MG63 (cell line): ENCODE measurements around the gene ZNF709. TPM values are rescaled to one million over a fixed set of nuclear protein-coding genes. Genes with fewer than 3 reads are reported as not detected.

ENCODE experiments used
- total RNA-seq: library from RNA; depleted of rRNA; stranded (reverse); fragments of >200 nt; shearing (Covaris generic); gene quantifications from 2 replicates; pipeline ENCODE4 v1.2.3, GENCODE V29; 2014; ENCODE audit warnings: low replicate concordance; rRNA removed

Gene ZNF709
- total RNA-seq, 1 experiment from 2014 or later, result 1.9 TPM

Other genes starting within 250 kb of the ZNF709 start
- gene ZNF44, start 189.9 kb downstream of the ZNF709 start, total RNA-seq, result 7.7 and 10.2 TPM in 2 replicates
- gene ZNF563, start 151.2 kb downstream of the ZNF709 start, total RNA-seq, result 4.3 and 31.8 TPM in 2 replicates
- gene ZNF442, start 119.1 kb downstream of the ZNF709 start, total RNA-seq, result 4.5 and 4.8 TPM in 2 replicates
- gene ZNF799, start 83.5 kb downstream of the ZNF709 start, total RNA-seq, result 5.2 and 22.6 TPM in 2 replicates
- gene ZNF443, start 43.8 kb downstream of the ZNF709 start, total RNA-seq, result 3.2 and 5.5 TPM in 2 replicates
- gene ZNF564, start 66.7 kb upstream of the ZNF709 start, total RNA-seq, result 2.0 and 6.4 TPM in 2 replicates
- 4.3 and 5.4 TPM in 2 replicates for gene ZNF490, start 126.0 kb upstream of the ZNF709 start, total RNA-seq
- gene ZNF791, start 126.1 kb upstream of the ZNF709 start, total RNA-seq, result 11.7 and 13.6 TPM in 2 replicates
- gene MAN2B1, start 181.9 kb upstream of the ZNF709 start, total RNA-seq, result 37.5 and 91.0 TPM in 2 replicates
- gene WDR83, start 182.0 kb upstream of the ZNF709 start, total RNA-seq, result 9.9 and 18.8 TPM in 2 replicates
- 127 and 140 TPM in 2 replicates for gene DHPS, start 197.1 kb upstream of the ZNF709 start, total RNA-seq
- gene GNG14, start 203.2 kb upstream of the ZNF709 start, total RNA-seq, result not detected in 2 replicates
- gene FBXW9, start 211.8 kb upstream of the ZNF709 start, total RNA-seq, result 31.3 and 46.1 TPM in 2 replicates
- gene TNPO2, start 239.1 kb upstream of the ZNF709 start, total RNA-seq, result 83.5 and 84.5 TPM in 2 replicates
- gene TRIR, start 249.9 kb upstream of the ZNF709 start, total RNA-seq, result 816 and 999 TPM in 2 replicates